Aorta (tissue), 5 donors: ENCODE measurements around the gene IFNAR1. TPM values are rescaled to one million over a fixed set of nuclear protein-coding genes. Genes with fewer than 3 reads are reported as not detected.

ENCODE experiments used
- ATAC-seq: fragments of 200-7000 bp; cut with Tn5 transposase; one replicate; pipeline ENCODE4 v1.9.1; 2022; ENCODE audit warnings: moderate library complexity; ENCODE audit not compliant: low FRiP score
- DNase-seq, 2 donors: peaks; one replicate each; pipeline ENCODE4 v3.0.0-alpha.2; 2020
- H3K27ac ChIP-seq, 2 donors: one replicate each; pipeline ENCODE4 v1.5.1; 2013; ENCODE audit warnings: low read length in 2 of 2, mild to moderate bottlenecking in 2 of 2, moderate library complexity in 2 of 2, control low read depth in 1 of 2, inconsistent platforms in 1 of 2, low read depth in 1 of 2
- H3K27me3 ChIP-seq, 2 donors: one replicate each; pipeline ENCODE4 v1.6.1; 2013; ENCODE audit warnings: control low read depth in 1 of 2, low read length in 1 of 2, mild to moderate bottlenecking in 1 of 2, moderate library complexity in 1 of 2; ENCODE audit not compliant: insufficient read depth in 2 of 2, control insufficient read depth in 1 of 2
- H3K36me3 ChIP-seq, 2 donors: one replicate each; pipeline ENCODE4 v1.6.1; 2013; ENCODE audit warnings: control low read depth in 1 of 2, low read length in 1 of 2, mild to moderate bottlenecking in 1 of 2; ENCODE audit not compliant: insufficient read depth in 2 of 2, control insufficient read depth in 1 of 2
- H3K4me1 ChIP-seq, 2 donors: one replicate each; pipeline ENCODE4 v1.6.1; 2013; ENCODE audit warnings: low read length in 2 of 2, control low read depth in 1 of 2, mild to moderate bottlenecking in 1 of 2, moderate library complexity in 1 of 2; ENCODE audit not compliant: insufficient read depth in 2 of 2, control insufficient read depth in 1 of 2
- H3K4me3 ChIP-seq, 2 donors: one replicate each; pipeline ENCODE4 v1.5.1; 2013; ENCODE audit warnings: low read length in 2 of 2, control low read depth in 1 of 2, mild to moderate bottlenecking in 1 of 2
- H3K9me3 ChIP-seq: one replicate; pipeline ENCODE4 v1.6.1; 2013; ENCODE audit warnings: mild to moderate bottlenecking, low read length; ENCODE audit not compliant: control insufficient read depth
- WGBS, 2 donors: extraction: QIAGEN DNeasy Blood & Tissue Kit; methylation state at CpG; one replicate each; pipeline ENCODE4 v1.1.7; 2013; 5-methylcytosine and 5-hydroxymethylcytosine counted together
- intact Hi-C, 2 donors: fragments of 100-400 bp; cut with DNase I; formaldehyde crosslinking; loops; one replicate each; pipeline versions ENCODE4 v1.14.2 to v1.15.0; 2022
- polyA plus RNA-seq, 2 donors: library from polyadenylated mRNA; stranded (reverse); fragments of 200-250 nt; gene quantifications; one replicate each; pipeline ENCODE4 v1.2.3, GENCODE V29; 2013
- total RNA-seq, 2 donors: library from RNA; stranded (reverse); fragmentation: NEBNext Ultra II Directional; extraction: Animal tissue kit (Norgen Biotek cat#: 25700); gene quantifications; one replicate each; pipeline ENCODE4 v1.2.1, GENCODE V29; 2021
- donor health status: healthy with polysubstance abuse.
- donor health status: Bipolar disorder and iron deficiency.
- donor health status: DM: no; HTN: no; CAD: no.
- donor health status: DM: no; HTN: no; CAD: no.
- donor health status: DM: yes; HTN: yes; CAD: no.

Gene IFNAR1
- total and polyA plus RNA-seq, 4 donors = 13.9 to 59.3 (median 33.4) TPM

DNA sequence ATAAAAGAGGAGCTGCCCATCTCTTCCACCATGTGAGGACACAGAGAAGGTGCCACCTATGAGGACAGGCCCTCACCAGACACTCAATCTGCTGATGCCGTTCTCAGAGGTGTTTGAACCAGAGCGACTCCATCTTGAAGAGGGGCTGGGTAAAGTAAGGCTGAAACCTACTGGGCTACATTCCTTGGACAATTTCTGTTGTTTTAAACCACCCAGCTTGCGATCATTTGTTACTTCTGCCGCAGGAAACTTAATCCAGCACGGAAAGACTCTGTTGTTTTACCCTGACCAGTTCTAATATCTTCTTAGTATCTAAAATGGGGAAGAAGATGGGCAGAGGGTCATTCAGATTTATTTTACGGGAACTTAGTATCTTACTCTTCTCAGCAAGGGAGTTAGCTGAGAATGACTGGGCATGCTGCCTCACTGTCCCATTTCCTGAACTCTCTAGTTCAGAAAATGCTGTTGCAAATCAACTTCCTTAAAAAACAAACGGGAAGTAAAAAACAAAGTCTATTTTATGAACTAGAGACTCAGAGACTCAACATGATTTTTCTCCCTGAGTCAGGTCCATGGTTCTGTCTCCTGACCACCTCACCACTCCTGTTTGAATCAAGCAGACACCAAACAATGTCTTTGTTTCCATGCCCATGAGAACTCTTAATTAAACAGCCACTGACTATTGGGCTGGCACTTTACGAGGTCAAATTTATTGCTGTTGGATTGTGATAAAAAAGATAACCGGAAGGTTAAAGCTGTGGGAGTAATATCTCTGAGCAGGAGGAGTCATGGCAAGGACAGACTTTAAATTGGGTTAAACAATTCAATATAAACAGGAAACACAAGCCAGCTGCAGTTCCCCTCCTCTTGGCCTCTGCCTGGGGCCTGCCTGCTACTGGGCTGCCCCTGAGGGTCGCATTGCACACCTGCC is 23.8 kb upstream of the IFNAR1 start:
- WGBS, 2 donors = 67 to 75% methylated on average over 10 of the region's 10 CpGs

DNA sequence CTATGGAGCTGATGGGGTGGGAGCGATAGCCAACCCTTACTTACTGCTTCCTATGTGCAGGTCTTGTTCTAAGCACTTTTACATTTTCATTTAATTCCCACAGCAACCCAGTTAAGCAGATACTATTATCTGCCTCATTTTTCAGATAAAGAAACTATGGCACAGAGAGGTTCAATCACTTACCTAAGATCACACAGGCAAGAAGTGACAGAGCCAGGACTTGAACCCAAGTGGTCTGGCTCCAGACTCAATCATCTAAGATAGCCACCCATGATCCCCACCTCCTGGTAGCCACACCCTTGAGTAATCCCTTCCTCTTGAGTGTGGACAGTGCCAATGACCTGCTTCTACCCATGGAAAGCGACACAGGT is 23.2 kb upstream of the IFNAR1 start:
- Histone ChIP-seq H3K9me3 (no peaks in the 10 kb centered on the region), H3K4me1 (no peaks in the 10 kb centered on the region), H3K36me3 (no peaks in the 10 kb centered on the region), H3K4me3 (no peak overlapping the region), H3K27ac (no peak overlapping the region), H3K27me3 (no peaks in the 10 kb centered on the region)
- intact Hi-C loops = no loop called here
- 96 to 98% methylated on average over 2 of the region's 2 CpGs for WGBS, 2 donors
- no peak for DNase-seq
- ATAC-seq = no peak

More for the DNA sequence above, 23.8 kb upstream of the IFNAR1 start:
- Histone ChIP-seq H3K9me3 (no peaks in the 10 kb centered on the region), H3K4me3 (no peak overlapping the region), H3K27ac (no peak overlapping the region), H3K4me1 (no peaks in the 10 kb centered on the region), H3K36me3 (peaks cover 0 to 2% of the 10 kb centered on the region in 2 donors), H3K27me3 (no peaks in the 10 kb centered on the region)
- peak; percentile 33 for ATAC-seq
- peak in 1 of 2 donors; percentile 24 for DNase-seq
- intact Hi-C loops = no loop called here

DNA sequence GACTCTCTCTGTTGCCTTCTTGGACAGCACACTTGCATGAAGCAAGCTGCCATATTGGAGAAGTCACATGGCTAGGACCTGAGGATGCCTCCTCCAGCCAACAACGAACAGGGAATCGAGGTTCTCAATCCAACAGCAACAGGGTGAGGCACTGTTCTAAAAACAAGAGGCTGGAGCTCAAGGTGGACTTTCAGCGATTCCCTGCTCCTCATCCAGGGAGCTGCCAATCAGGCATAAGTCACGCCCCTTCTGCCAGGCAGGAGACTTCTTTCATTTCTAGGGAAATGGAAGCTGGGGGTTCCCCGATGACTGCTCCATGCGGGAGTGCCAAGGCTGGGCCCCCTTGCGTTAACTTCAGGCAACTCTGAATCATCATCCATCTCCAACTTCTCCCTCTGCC is 22.7 kb upstream of the IFNAR1 start:
- ATAC-seq = no peak
- 91% methylated on average over 7 of the region's 7 CpGs for WGBS, 2 donors
- Histone ChIP-seq H3K4me3 (no peak overlapping the region), H3K27ac (no peak overlapping the region), H3K27me3 (no peaks in the 10 kb centered on the region), H3K4me1 (no peaks in the 10 kb centered on the region), H3K9me3 (no peaks in the 10 kb centered on the region), H3K36me3 (no peaks in the 10 kb centered on the region)
- intact Hi-C loops = no loop called here
- no peak for DNase-seq

DNA sequence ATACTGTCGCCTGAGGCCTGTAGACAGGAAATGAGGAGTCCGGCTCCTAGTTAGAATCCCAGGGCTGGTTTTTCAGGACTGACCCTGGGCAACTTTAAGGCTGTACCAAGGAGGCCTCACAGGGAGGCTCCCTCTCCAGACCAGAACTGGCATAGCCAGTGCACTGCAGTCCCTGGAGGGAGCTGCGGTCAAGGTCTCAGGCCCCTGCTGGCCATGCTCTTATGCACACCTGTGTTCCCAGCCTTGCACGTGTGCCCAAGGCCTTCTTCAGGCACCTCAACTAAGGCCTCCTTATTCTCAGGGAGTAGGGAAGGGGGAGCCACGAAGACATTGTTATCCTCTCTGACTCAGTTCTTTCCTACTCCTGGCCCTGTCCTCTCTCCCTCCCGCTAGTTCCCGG is 22.0 kb upstream of the IFNAR1 start:
- H3K36me3 ChIP-seq = no peaks in the 10 kb centered on the region
- DNase-seq (no peak), ATAC-seq (no peak)
- intact Hi-C loops = no loop called here
- H3K4me3 ChIP-seq = no peak overlapping the region
- no peak overlapping the region for H3K27ac ChIP-seq
- WGBS, 2 donors = 91 to 94% methylated on average over 7 of the region's 7 CpGs
- H3K9me3 ChIP-seq = no peaks in the 10 kb centered on the region
- no peaks in the 10 kb centered on the region for H3K4me1 ChIP-seq
- no peaks in the 10 kb centered on the region for H3K27me3 ChIP-seq

DNA sequence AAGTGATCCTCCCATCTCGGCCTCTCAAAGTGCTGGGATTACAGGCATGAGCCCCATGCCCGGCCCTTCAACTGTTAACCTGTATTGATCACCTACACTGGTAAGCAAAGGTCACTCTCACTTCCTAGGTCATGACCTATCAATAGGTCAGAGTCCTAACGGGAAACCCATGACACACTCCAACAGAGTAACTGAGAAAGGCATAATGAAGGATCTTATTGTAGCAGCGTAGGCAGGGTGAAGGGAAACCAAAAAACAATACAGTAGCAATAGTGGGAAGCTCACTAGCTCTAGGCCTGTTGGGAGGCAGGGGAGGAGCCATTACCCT is 19.5 kb upstream of the IFNAR1 start:
- WGBS, 2 donors = 90 to 91% methylated on average over 4 of the region's 4 CpGs
- H3K4me1 ChIP-seq = no peaks in the 10 kb centered on the region
- H3K4me3 ChIP-seq = no peak overlapping the region
- no peak for ATAC-seq
- no peak overlapping the region for H3K27ac ChIP-seq
- H3K27me3 ChIP-seq = no peaks in the 10 kb centered on the region
- no peak for DNase-seq
- no peaks in the 10 kb centered on the region for H3K9me3 ChIP-seq
- intact Hi-C loops = no loop called here
- no peaks in the 10 kb centered on the region for H3K36me3 ChIP-seq

DNA sequence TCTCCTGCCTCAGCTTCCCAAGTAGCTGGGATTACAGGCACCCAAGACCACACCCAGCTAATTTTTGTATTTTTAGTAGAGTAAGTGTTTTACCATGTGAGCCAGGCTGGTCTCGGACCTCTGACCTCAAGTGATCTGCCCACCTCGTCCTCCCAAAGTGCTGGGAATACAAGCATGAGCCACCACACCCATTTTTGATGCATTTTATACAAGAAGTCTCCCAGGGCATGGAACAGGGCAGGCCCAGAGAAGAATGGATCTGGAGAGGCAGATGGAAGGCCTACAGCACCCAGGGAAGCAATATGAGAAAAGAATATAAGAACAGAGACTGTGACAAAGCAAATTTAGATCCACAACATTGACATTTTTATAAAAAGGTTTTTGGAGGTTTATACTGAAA is 18.8 kb upstream of the IFNAR1 start:
- no peak for ATAC-seq
- no peaks in the 10 kb centered on the region for H3K4me1 ChIP-seq
- H3K27me3 ChIP-seq = no peaks in the 10 kb centered on the region
- H3K4me3 ChIP-seq = no peak overlapping the region
- no peaks in the 10 kb centered on the region for H3K36me3 ChIP-seq
- no peak for DNase-seq
- intact Hi-C loops = no loop called here
- no peaks in the 10 kb centered on the region for H3K9me3 ChIP-seq
- no peak overlapping the region for H3K27ac ChIP-seq
- WGBS, 2 donors = 92 to 97% methylated on average over 2 of the region's 2 CpGs

DNA sequence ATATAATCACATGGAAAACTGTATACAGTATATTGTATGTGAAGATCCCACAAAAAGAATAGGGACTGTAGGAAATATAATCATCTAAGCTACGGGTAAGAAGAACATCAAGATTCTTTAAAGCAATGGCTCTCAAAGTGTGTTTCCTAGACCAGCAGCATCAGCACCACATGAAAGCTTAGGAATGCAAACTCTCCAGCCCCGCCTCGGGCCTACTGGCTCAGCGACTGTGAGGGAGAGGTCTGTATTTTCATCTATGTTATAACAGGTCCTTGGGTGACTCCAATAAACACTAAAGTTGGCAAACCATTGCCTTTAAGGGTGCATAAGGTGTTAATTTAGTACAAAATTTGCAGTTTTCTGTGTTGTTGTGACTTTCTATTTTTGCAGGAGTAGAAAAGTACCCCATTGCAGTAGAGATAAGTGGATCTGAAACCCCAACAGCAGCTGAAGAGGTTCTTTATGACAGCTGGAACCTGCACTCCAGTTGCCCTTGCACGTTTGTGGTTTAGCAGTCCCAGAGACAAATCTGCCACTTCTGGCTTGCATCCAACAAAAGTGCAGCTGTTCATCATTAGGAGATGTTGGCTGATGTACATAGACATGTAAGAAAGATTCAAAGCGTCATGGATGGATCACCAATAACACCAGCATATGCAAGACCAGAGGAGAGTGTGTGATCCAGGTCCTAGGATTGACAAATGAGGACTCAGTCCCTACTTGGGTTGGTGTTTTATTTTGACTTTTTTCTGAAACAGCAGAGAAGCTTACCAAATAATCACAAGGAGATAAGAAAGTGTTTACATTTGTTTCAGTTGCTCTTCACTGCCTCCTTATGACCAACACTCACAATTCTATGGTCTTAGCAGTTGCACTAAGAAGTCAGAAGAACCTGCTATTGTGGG is 15.9 kb upstream of the IFNAR1 start:
- Histone ChIP-seq H3K27me3 (no peaks in the 10 kb centered on the region), H3K4me3 (no peak overlapping the region), H3K9me3 (no peaks in the 10 kb centered on the region), H3K36me3 (no peaks in the 10 kb centered on the region), H3K27ac (no peak overlapping the region), H3K4me1 (no peaks in the 10 kb centered on the region)
- no peak for ATAC-seq
- no peak for DNase-seq
- intact Hi-C loops = no loop called here
- WGBS, 2 donors = 50 to 54% methylated on average over 6 of the region's 6 CpGs

DNA sequence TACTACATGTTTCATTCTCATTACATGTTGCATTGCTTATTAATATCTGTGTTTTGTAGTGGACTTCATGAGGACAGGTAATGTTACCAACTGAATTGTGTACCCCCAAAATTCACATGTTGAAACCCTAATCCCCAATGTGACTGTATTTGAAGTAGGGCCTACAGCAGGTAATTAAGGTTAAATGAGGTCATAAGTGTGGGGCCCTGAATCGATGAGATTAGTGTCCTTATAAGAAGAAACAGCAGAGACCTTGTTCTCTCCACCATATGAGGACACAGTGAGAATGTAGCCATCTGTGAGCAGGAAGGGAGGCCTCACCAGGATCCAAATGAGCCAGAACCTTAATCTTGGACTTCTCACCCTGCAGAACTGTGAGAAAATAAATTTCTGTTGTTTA is 15.0 kb upstream of the IFNAR1 start:
- ATAC-seq (no peak), DNase-seq (no peak)
- Histone ChIP-seq H3K27me3 (no peaks in the 10 kb centered on the region), H3K4me1 (no peaks in the 10 kb centered on the region), H3K27ac (no peak overlapping the region), H3K36me3 (no peaks in the 10 kb centered on the region), H3K4me3 (no peak overlapping the region), H3K9me3 (peaks cover 1% of the 10 kb centered on the region)
- WGBS, 2 donors = 85 to 96% methylated on average over 1 of the region's 1 CpG
- intact Hi-C loops = no loop called here
